ENCODE data around the gene MACROH2A1.
A peak's percentile ranks its signal among the peaks of the same experiment; 100 is the strongest.

The MACROH2A1 gene

DNA sequence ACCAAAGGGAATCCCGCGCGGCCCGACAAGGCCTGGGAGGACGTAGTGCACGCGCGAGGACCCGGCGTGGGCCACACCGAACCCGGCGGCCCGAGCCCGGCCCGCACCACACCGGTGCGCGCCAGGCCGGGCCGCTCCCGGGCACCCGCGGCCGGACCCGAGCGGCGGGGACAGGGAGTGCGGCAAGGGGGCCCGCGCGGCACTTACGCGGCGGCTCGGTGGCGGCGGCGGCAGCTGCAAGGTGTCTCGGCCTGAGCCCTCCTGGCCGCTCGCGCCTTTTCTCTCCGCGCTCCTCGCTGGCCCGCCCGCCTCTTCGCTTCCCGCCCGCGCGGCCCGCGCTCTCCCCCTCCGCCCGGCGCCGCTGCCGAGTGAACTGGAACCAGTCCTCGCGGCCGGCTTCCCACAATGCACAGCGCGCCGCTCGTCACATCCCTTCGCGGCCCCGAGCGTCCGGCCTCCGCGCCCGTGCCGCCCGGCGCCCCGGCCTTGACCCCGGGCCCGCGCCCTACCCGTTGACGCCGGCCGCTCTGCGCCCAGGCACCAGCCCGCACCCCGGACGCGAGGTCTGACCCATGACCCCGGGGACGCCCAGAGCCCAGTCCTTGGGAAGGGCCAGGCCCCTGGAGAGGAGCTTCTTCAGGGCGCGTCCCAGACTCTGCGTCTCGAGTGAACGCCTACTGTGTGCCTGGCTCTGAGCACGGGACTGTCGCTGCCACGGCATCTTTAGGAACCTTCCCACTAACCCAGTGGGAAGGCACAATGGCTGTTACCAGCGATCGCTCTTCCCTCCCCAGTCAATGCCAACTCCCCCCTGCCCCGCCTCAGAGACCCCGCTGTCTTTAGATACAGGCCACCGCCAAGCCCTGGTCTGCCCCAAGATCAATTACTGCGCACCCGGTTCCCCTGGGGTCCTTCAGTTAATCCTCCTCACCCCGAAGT lies at the start of gene MACROH2A1:
MACROH2A1 (minus strand) TSS at position 377 of the 939 bp plus-strand sequence. CDS start 10,138 bp downstream, outside the sequence.
- DNase-seq, result peak in 1 of 2 experiments; percentile 87

DNA sequence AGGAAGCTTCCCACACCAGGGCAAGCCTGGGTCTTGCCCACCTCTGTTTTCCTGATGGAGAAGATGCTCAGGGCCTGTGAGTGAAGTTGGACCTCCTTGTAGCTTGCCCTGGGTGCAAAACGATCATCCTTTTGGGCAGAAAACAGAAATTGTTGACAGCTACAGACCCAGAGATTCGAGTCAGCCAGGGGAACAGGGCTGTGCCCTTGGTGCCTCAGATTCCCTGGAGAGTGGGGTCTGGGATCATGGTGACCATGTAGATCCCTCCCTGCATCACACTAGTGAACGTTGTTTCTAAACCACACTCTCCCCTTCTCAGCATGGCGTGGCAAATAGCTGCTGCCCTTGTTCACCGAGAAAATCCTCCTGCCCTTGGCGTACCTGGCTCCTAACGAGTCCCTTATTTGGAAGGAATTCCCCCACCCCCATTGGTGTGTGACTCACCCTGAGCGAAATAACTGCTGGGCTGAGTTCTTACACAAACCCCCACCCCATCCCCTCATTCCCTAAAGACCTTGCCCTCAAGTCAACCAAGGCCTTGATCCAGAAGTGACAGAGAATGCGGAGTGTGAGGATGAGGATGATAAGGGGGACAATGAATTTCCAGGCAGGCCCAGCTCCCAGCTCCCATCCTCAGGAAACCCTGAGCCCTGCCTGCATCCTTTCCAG lies 49.2 kb upstream of the MACROH2A1 start:
- DNase-seq, result no peak

DNA sequence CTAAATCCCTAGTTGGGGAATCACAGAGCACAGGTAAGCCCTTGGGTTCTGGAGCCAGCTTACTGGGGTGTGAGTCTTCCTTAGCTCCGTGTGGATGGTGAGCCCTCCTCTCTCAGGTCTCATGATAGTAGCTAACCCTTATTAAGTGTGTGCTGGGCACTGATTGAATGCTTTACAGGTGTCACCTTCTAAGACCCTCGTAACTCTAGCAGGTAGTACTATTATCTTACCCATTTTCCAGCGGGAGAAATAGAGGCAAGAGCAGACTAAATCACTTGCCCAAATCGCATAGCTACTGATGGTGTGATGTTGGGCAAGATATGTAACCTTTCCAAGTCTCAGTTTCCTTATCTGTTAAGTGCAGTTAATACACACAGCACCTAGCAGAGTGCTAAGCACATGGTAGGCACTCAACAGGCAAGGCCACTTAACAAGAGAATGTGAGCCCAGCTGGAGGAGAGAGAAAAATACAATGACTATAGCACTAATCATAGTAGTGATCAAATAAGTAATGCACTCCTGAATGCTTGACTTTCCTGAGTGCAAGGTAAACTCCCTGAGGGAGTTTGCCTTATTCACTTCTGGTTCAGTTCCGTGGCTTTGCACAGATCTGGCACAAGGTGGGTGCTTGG lies 48.4 kb upstream of the MACROH2A1 start, which contains the start of gene DCANP1:
DCANP1 (minus strand) TSS at position 51 of the 632 bp plus-strand sequence. CDS start 240 bp downstream, outside the sequence.
- no peak for DNase-seq

- no peak for DNase-seq
These were observed 47.6 kb upstream of the MACROH2A1 start for GRCh38 chr5:135446615-135447014.

GRCh38 chr5:135446206-135446605 lies 47.2 kb upstream of the MACROH2A1 start:
- no peak for DNase-seq

DNA sequence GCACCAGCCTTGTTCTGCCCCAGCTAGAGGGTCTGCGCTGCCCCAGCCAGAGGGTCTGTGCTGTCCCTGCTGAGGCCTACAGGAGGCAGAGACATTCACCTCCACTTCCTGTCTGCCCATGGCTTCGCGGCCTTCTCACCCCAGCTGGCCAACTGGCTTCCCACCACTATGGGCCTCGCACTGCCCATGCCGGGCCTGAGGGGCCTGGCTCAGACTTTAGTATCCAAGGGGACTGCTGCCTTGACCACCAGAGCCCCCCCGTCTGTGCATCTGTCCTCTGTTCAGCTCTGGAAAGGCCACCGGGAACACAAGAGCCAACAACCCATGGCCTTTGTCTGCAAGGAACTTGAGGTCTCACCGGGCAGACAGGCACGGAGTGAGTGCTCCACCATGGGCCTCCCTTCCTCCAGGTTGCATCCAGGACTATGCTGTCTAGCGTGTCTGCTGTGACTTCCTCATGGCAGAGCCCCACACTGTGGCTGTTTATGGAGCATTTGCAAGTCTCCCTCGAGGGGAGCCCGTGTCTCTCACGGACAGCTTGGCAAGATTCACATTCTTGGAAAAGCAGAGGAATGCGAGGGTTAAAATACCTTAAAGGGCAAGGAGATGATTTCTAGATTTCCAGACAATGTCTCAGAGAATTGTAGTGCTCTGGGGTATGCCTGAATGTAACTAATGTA lies 46.4 kb upstream of the MACROH2A1 start:
- no peak for DNase-seq

DNA sequence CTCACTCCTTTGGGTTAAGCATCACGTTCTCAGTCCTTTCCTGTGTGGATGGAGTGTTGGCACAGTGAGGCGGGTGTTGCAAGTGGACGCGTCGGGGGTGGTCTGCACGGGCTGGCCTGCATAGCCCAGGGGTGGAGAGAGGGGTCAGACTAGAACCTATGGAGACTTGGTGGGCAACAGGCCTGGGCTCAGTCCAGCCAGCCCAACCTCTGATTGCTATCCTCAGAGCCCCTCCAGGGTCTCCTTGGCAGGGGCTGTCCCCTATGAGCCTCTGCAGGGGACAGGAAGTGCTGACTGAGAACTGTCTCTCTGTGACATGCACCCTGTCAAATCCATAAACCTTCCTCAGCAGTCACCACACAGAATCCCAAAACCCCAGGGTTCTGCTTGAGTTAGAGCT lies 45.9 kb upstream of the MACROH2A1 start:
- DNase-seq, result no peak

GRCh38 chr5:135444360-135444759 lies 45.3 kb upstream of the MACROH2A1 start:
- no peak for DNase-seq

DNA sequence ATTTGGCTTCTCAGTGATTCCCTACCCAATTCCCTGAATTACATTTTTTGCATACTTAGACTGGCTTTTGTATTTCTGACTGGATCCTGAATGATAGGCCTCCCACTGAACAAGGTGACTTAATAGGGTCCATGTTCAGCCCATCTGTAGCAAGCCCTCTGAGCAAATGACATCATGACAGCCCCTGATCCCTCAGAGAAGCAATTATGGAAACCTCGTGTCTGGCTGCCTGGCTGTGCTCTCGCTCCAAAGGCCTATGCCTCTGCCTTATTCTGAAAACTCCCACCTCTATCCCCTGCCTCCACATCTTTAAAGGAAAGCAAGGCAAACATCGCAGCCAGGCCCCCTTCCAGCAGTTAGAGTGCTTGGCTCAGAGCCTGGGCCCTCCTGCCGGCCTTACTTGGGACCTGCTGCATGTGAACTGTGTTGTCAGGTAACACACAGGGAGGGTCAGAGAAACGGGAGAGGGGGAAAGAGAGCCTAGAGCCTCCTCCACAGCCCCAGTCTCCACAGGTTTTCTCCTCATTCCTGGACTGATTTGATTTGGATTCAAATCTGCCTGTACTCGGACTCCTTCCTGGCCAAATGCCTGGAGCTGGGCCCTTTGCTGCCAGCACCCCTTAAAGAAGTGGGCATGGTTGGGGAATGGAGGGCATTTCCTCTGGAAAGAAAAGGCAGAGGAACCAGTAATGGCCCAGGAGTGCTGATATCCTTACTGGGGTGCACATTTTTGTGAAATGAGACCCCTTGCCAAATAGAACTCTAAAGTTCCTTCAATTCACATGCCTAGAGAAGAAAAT lies 44.3 kb upstream of the MACROH2A1 start:
- no peak for DNase-seq

GRCh38 chr5:135442431-135443160 lies 43.6 kb upstream of the MACROH2A1 start:
- no peak for DNase-seq

DNA sequence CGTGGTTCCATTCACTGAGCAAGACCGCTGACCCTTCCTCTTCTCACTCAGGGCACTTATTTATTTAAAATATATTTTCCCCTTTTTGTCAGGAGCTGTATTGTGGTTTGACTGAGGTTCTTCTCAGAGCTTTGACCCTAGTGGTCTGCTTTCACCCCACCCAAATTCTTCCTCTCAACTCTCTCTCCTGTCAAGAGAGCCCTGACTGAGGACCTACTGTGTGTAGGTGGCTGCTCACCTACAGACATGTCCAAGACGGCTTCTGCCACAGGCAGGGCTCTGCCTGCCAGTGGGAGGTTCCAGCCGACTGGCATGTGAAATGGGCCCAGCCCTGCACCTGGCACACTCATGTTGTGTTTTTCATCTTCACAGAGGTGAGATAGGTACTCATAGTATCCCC lies 42.9 kb upstream of the MACROH2A1 start:
- DNase-seq, result no peak

- no peak for DNase-seq
These were observed 42.4 kb upstream of the MACROH2A1 start for GRCh38 chr5:135441350-135441831.

DNA sequence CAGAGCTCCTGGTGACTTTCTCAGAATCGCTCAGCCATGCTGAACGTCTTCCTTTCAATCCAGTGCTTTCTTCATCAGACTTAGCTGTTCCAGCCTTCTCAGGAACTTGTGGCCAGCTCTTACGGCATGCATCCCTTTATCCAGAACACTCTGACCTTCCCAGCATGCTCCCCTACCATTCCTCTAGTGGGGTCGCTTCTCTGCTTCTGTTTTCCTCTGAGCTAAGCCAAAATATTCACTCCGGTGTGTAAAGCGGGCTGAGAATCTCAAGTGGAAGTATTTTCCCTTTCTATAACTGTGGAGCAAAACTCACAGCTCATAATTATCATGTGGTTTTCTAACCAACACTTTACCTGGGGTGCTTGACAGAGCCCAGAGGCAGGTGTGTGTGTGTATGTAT lies 41.9 kb upstream of the MACROH2A1 start:
- DNase-seq, result no peak

DNA sequence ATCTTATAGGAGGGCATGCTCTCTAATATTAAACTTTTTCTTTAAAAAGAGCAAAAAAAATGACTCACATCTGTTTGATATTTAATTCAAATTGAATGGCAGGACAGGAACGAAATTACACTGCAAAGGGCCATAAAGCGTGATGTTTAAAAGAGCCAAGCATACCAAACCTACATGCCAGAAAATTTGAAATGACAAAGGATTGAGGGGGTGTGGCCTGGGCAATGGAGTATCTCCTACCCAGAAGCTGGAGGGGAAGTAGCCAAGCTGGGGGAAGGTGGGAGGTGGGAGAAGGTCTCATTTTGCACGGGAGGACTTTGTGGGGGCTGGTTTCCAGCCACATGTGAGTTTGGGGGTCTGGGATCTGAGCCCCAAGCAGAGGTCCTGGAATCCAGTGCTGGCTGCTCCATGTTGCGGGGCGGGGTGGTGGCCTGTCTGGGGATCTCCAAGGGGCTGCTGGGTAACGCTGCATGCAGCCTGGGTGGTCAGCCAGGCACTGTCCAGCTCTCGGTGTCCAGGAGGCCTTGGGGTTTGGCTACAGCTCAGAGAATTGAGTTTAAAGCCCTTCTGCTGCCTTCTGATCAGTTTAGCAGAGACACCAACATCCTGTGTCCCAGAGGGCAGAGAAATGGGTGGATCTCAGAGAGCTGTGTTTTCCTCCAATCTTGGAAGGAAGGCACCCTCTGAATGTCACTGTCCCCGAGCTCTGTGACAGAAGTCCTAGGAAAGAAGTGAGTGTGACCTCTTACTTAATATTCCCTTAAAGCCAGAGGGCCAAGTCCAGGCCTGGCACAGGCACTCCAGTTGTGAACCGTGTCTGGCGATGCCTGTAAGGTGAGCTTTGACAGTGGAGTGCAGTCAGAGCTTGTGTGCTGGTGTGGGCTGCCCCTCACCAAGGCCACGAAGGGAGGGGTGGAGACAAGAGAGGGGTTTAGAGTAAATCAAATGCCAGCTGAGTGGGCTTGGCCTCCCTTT lies 40.5 kb upstream of the MACROH2A1 start:
- no peak for DNase-seq

GRCh38 chr5:135438636-135439221 lies 39.7 kb upstream of the MACROH2A1 start:
- DNase-seq, result no peak

DNA sequence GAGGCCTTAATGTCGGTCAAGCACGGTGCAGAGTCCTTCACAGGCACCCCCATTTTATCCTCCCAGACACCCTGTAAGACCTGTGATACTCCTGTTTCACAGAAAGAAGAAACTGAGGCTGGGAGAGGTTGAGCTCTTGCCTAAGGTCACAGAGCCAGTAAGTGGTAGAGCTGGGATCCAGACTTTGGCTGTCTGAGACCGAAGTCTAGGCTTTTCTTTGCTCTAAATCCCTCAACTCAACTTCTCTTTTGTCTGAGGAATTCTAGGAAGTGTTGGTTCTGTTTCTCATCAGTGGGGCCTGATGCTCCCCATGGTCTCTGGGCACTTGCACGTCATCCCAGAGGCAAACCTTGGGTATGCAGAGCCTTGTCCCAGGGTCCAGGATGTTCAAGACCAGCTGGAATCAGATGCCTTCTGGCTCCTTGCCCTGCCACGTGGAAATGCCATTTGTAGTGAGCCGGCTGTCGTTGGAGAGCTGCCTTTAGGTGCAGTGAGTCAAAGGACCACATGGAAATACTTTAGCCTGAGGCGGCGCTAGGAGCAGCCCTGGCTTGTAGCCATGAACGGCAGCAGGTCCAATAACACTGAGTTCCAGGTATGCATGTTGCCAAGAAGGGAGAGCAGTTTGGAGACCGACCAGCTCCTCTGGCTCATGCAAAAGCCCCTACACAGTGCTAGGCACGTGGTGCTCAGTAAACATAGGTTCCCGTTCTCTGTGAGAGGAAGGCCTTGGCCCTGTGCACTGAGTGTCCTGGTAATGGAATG lies 38.9 kb upstream of the MACROH2A1 start:
- no peak for DNase-seq

DNA sequence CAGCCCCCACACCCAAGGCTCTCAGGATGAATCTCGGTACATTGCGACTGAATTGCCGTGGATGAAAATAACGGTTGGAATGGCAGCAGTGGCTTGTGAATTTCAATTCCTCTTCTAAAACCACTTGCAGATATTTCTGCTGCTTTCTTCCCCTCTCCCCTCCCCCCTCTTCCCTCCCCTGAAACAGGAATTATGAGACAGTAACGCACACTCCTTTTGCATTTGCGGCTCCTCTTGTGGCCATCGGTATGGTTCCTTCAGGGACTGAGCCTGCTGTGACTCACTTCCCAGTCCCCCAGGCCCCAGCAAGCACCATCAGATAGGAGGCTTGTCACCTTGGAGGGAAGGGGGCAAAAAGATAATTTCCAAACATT lies 38.4 kb upstream of the MACROH2A1 start:
- no peak for DNase-seq

DNA sequence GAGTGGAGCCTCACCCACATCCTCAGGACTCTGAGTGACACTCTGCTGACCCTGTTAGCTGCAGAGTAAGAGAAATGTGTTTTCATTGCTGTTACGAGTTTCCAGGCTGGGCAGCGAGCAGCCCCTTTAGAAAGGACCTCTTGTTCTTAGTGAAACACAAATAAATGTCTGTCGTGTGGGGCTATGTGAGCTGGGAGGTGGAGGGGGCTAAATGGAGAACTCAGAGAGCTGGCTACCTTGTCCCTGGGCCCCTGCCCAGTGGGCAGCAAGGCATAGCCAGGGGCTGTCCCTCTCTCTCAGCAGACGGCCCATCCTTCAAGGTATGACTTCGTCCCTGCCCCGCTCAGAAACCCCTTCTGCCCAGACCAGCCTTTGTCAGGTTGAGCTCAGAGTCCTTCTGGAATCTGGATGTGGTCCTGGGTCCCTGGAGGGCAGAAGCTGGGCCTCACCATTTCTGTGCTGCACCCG lies 38.0 kb upstream of the MACROH2A1 start:
- no peak for DNase-seq
